AG04449 (cell line): ENCODE data around the gene CYP4B1.

Experiments
- CTCF ChIA-PET: fragments of 350-600 bp; formaldehyde crosslinking; extraction: SDS; loops from one replicate; lab custom pipeline; 2021; ENCODE audit warnings: antibody characterized with exemption; lab: Yijun Ruan, JAX
- POLR2A ChIA-PET: fragments of 400-600, 350-600 bp; formaldehyde crosslinking; extraction: SDS; loops from one replicate; lab custom pipeline; 2020; ENCODE audit warnings: antibody characterized with exemption, inconsistent platforms; lab: Yijun Ruan, JAX
- DNase-seq: peaks from one replicate; pipeline ENCODE4 v3.0.0-alpha.2; 2010; ENCODE audit warnings: low read depth, low spot score
- H3K4me3 ChIP-seq: 2 replicates; pipeline ENCODE4 v1.5.1; 2011; ENCODE audit warnings: low read depth, mild to moderate bottlenecking, control low read depth, low read length
- TF ChIP-seq, protein P1 (sequence below): IDR thresholded peaks from one replicate; pipeline ENCODE4 v1.5.1; 2011; ENCODE audit warnings: mild to moderate bottlenecking, moderate library complexity, low read length, control low read depth, inconsistent platforms; ENCODE audit not compliant: insufficient read depth; ENCODE audit errors: missing control alignments

The CYP4B1 gene

DNA sequence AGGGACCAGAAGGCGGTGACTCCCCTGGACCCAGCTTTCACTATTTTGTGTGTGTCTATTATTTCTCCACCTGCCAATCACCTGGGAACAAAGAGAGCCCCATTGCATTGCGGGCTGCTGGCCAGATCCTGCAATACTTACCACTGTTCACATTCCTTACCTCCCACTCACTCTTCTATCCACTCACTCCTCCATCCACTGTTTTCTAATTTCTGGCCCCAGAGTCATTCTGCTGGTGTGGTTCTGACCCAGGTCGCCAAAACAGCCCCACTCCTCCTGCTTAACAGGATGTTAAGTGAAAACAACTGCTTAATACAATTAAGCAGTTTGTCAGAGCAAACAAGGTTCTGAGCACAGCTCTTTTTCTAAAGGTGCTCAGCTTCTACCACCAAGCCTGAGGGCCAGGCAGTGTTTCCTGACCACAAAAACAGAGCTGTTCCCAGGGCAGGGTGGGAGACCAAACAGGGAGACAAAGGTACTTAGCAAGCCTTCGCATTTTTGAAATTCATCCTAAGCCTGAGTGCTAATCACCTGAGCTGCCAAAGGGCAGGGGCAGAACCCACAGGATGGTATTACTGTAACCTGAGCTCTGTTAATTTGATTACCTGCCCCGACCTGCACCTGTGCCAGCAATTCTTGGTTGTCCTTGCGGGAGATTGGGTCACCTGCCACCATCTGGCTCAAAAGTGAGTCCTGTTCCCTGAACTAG lies 41.4 kb upstream of the CYP4B1 start:
- ChIA-PET POLR2A (no interaction called here), CTCF (interaction anchor here (0.8 to 1.3 kb wide), 2 partner anchors 8 to 10 kb away, joined by 3 read pairs; no protein-coding TSS in a partner anchor)
- DNase-seq, result no peak
- TF ChIP-seq, protein P1, sequence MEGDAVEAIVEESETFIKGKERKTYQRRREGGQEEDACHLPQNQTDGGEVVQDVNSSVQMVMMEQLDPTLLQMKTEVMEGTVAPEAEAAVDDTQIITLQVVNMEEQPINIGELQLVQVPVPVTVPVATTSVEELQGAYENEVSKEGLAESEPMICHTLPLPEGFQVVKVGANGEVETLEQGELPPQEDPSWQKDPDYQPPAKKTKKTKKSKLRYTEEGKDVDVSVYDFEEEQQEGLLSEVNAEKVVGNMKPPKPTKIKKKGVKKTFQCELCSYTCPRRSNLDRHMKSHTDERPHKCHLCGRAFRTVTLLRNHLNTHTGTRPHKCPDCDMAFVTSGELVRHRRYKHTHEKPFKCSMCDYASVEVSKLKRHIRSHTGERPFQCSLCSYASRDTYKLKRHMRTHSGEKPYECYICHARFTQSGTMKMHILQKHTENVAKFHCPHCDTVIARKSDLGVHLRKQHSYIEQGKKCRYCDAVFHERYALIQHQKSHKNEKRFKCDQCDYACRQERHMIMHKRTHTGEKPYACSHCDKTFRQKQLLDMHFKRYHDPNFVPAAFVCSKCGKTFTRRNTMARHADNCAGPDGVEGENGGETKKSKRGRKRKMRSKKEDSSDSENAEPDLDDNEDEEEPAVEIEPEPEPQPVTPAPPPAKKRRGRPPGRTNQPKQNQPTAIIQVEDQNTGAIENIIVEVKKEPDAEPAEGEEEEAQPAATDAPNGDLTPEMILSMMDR, result no peak
- no peak overlapping the region for H3K4me3 ChIP-seq

DNA sequence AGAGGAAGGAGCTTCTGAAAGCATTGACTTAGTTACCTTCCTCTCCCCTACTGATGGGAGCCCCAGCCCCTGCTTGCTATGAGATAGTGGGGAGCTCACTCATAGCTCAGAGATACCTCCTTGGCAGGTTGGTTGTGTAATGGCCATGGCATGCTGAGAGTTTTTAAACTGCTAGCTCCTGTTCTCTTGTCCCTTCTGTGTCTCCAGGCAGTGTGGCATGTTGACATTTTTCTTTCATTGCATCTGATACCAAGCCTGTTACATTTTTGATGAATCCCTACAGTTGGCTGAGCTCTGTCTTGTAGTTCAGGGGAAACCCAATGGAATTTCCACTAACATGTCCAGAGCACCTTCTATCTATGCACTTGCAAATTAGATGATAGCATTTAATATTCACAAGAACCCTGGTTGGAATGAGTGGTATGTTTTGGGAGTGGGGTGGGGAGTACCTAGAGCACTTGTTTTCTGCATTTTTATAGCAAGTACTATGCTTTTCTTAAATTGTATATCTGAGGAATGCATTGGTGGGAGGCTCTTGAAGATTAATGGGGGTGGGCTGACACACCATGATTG lies 40.8 kb upstream of the CYP4B1 start:
- CTCF ChIA-PET, result interaction anchor here (0.8 to 1.3 kb wide), 2 partner anchors 9 to 10 kb away, joined by 3 read pairs; no protein-coding TSS in a partner anchor

GRCh38 chr1:46760558-46761166 lies 38.2 kb upstream of the CYP4B1 start:
- DNase-seq, result no peak
- POLR2A ChIA-PET, result no interaction called here
- CTCF ChIA-PET, result no interaction called here

More for the DNA sequence above, 40.8 kb upstream of the CYP4B1 start:
- TF ChIP-seq, protein P1, result no peak
- no peak overlapping the region for H3K4me3 ChIP-seq
- POLR2A ChIA-PET, result no interaction called here
- DNase-seq, result no peak

GRCh38 chr1:46761740-46762139 lies 37.1 kb upstream of the CYP4B1 start:
- TF ChIP-seq, protein P1, result no peak
- no peak overlapping the region for H3K4me3 ChIP-seq
- ChIA-PET CTCF (no interaction called here), POLR2A (no interaction called here)
- no peak for DNase-seq

More at GRCh38 chr1:46760558-46761166, 38.2 kb upstream of the CYP4B1 start:
- H3K4me3 ChIP-seq, result no peak overlapping the region
- TF ChIP-seq, protein P1, result no peak

GRCh38 chr1:46764402-46764801 lies 34.4 kb upstream of the CYP4B1 start:
- POLR2A ChIA-PET, result no interaction called here
- DNase-seq, result no peak
- no peak overlapping the region for H3K4me3 ChIP-seq
- TF ChIP-seq, protein P1, result no peak
- CTCF ChIA-PET, result no interaction called here
